HepG2 (cell line): ENCODE data around the gene ICE2. TPM values are rescaled to one million over a fixed set of nuclear protein-coding genes. Genes with fewer than 3 reads are reported as not detected.

Source experiments
- HDAC6 ChIP-seq: fragments of 200-600 bp; sonication (generic); IDR thresholded peaks from 2 replicates; pipeline ENCODE4 v1.7.0; 2017; ENCODE audit warnings: mild to moderate bottlenecking, antibody characterized with exemption, low read length, low read depth
- HOMEZ ChIP-seq: IDR thresholded peaks from 2 replicates; pipeline ENCODE4 v1.6.1; 2016; ENCODE audit warnings: low read depth
- SIX1 ChIP-seq: sonication (generic); formaldehyde crosslinking; IDR thresholded peaks from 2 replicates; pipeline ENCODE4 v1.4.0; 2020; ENCODE audit warnings: missing genetic modification reagents, borderline replicate concordance
- SMAD9 ChIP-seq: sonication (generic); formaldehyde crosslinking; IDR thresholded peaks from 2 replicates; pipeline ENCODE4 v1.5.1; 2020; ENCODE audit warnings: mild to moderate bottlenecking, missing genetic modification reagents
- SP4 ChIP-seq: sonication (generic); formaldehyde crosslinking; IDR thresholded peaks from 2 replicates; pipeline ENCODE4 v1.8.1; 2023; ENCODE audit warnings: mild to moderate bottlenecking, missing genetic modification reagents
- ZNF335 ChIP-seq: sonication (generic); formaldehyde crosslinking; IDR thresholded peaks from 2 replicates; pipeline ENCODE4 v1.4.0; 2020; ENCODE audit warnings: missing genetic modification reagents
- ZNF761 ChIP-seq: sonication (generic); formaldehyde crosslinking; conservative IDR thresholded peaks from 2 replicates; pipeline ENCODE4 v1.4.0; 2020; ENCODE audit warnings: mild to moderate bottlenecking, missing genetic modification reagents
- ZSCAN5A ChIP-seq: sonication (generic); formaldehyde crosslinking; IDR thresholded peaks from 2 replicates; pipeline ENCODE4 v1.8.0; 2022; ENCODE audit warnings: mild to moderate bottlenecking, missing genetic modification reagents, borderline replicate concordance
- polyA plus RNA-seq, 8 experiments: library from polyadenylated mRNA; depleted of rRNA in 3 of 8; stranded (reverse) in 7 of 8; unstranded in 1 of 8; fragments of >200 nt; fragmentation: Illumina TruSeq in 4 of 8; extraction: Trizol in 4 of 8; gene quantifications; 2 replicates each; pipeline versions ENCODE4 v1.2.1 to v1.2.3, GENCODE V29; 2011 to 2016; ENCODE audit warnings: low read depth in 4 of 8, missing spikeins in 1 of 8, mixed read lengths in 1 of 8; ENCODE audit not compliant: insufficient read depth in 1 of 8
- total RNA-seq, 5 experiments: library from RNA; depleted of rRNA; stranded (reverse); fragments of >200 nt; fragmentation: Illumina TruSeq; extraction: Trizol; gene quantifications; 2 replicates each; pipeline ENCODE4 v1.2.3, GENCODE V29; 2016; ENCODE audit warnings: low read depth in 1 of 5
- TF ChIP-seq, protein P1 (sequence below): sonication (generic); formaldehyde crosslinking; IDR thresholded peaks from 2 replicates; pipeline ENCODE4 v1.8.0; 2022; ENCODE audit warnings: mild to moderate bottlenecking, missing genetic modification reagents

The ICE2 gene
- total and polyA plus RNA-seq, 2 of the 13 experiments (the other 11 are each of a cell fraction or from before 2014, with no cell fraction given), result 24.8 to 26.4 TPM

- no peak for TF ChIP-seq ZSCAN5A (CRISPR knock-in tag)
- TF ChIP-seq HDAC6, result no peak
- no peak for TF ChIP-seq HOMEZ (CRISPR knock-in tag)
- no peak for TF ChIP-seq ZNF335 (CRISPR knock-in tag)
- no peak for TF ChIP-seq ZNF761
- TF ChIP-seq, protein P1, sequence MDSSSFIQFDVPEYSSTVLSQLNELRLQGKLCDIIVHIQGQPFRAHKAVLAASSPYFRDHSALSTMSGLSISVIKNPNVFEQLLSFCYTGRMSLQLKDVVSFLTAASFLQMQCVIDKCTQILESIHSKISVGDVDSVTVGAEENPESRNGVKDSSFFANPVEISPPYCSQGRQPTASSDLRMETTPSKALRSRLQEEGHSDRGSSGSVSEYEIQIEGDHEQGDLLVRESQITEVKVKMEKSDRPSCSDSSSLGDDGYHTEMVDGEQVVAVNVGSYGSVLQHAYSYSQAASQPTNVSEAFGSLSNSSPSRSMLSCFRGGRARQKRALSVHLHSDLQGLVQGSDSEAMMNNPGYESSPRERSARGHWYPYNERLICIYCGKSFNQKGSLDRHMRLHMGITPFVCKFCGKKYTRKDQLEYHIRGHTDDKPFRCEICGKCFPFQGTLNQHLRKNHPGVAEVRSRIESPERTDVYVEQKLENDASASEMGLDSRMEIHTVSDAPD (CRISPR knock-in tag), result no peak
- TF ChIP-seq SP4 (CRISPR knock-in tag), result no peak
- no peak for TF ChIP-seq SIX1 (CRISPR knock-in tag)
- no peak for TF ChIP-seq SMAD9 (CRISPR knock-in tag)
- TF ChIP-seq, all 625 proteins: peak for 0
Observed at GRCh38 chr15:60426870-60427508, 52.0 kb downstream of the ICE2 start (continued).
